Neuronal stem cell (in vitro differentiated cells): Measurements from ENCODE around the gene ZBTB7C.

Source experiments
- DNase-seq: peaks from one replicate; pipeline ENCODE4 v3.0.0-alpha.2; 2013; ENCODE audit warnings: low spot score
- H2AFZ ChIP-seq: one replicate; pipeline ENCODE4 v1.6.1; 2013; ENCODE audit warnings: mild to moderate bottlenecking, low read length, inconsistent platforms
- H2AK5ac ChIP-seq: 2 replicates; pipeline ENCODE4 v1.6.1; 2013; ENCODE audit warnings: low read depth, mild to moderate bottlenecking, inconsistent platforms, low read length, moderate library complexity, mixed read lengths
- H2BK120ac ChIP-seq: 2 replicates; pipeline ENCODE4 v1.6.1; 2013; ENCODE audit warnings: low read depth, mild to moderate bottlenecking, inconsistent platforms, low read length, moderate library complexity, mixed read lengths
- H2BK12ac ChIP-seq: one replicate; pipeline ENCODE4 v1.6.1; 2013; ENCODE audit warnings: low read length, inconsistent platforms
- H2BK15ac ChIP-seq: 2 replicates; pipeline ENCODE4 v1.6.1; 2013; ENCODE audit warnings: mild to moderate bottlenecking, low read length, inconsistent platforms, mixed read lengths
- H2BK5ac ChIP-seq: one replicate; pipeline ENCODE4 v1.6.1; 2013; ENCODE audit warnings: inconsistent platforms, mild to moderate bottlenecking, low read length, moderate library complexity
- H3K14ac ChIP-seq: one replicate; pipeline ENCODE4 v1.6.1; 2013; ENCODE audit warnings: low read length, inconsistent platforms
- H3K18ac ChIP-seq: 2 replicates; pipeline ENCODE4 v1.6.1; 2013; ENCODE audit warnings: low read length, inconsistent platforms
- H3K23ac ChIP-seq: 2 replicates; pipeline ENCODE4 v1.6.1; 2013; ENCODE audit warnings: low read depth, mild to moderate bottlenecking, mixed read lengths, low read length, inconsistent platforms; ENCODE audit not compliant: poor library complexity
- H3K27ac ChIP-seq: replicated peaks from 3 replicates; pipeline ENCODE4 v1.5.1; 2013; ENCODE audit warnings: low read length, inconsistent platforms
- H3K27me3 ChIP-seq, 3 experiments: 2 replicates each; pipeline ENCODE4 v1.6.1; 2013; ENCODE audit warnings: low read length in 3 of 3, mild to moderate bottlenecking in 2 of 3, inconsistent platforms in 1 of 3, low read depth in 1 of 3, mixed read lengths in 1 of 3, moderate library complexity in 1 of 3; ENCODE audit not compliant: control insufficient read depth in 3 of 3, insufficient read depth in 3 of 3
- H3K36me3 ChIP-seq, 2 donors: replicated peaks in 1 of 2; 2 replicates each; pipeline ENCODE4 v1.6.1; 2013; ENCODE audit warnings: low read length in 2 of 2; ENCODE audit not compliant: control insufficient read depth in 2 of 2, insufficient read depth in 2 of 2
- H3K4ac ChIP-seq: 2 replicates; pipeline ENCODE4 v1.6.1; 2013; ENCODE audit warnings: inconsistent platforms, mild to moderate bottlenecking, low read length, moderate library complexity
- H3K4me1 ChIP-seq, 2 donors: 1 replicate in 1 of 2; 2 replicates in 1 of 2; pipeline ENCODE4 v1.6.1; 2013; ENCODE audit warnings: low read length in 2 of 2, low read depth in 1 of 2; ENCODE audit not compliant: control insufficient read depth in 2 of 2, insufficient read depth in 1 of 2
- H3K4me2 ChIP-seq: one replicate; pipeline ENCODE4 v1.6.1; 2013; ENCODE audit warnings: mild to moderate bottlenecking, low read length, inconsistent platforms; ENCODE audit not compliant: insufficient read depth, poor library complexity, severe bottlenecking
- H3K4me3 ChIP-seq, 2 donors: 2 replicates each; pipeline ENCODE4 v1.5.1; 2013; ENCODE audit warnings: low read length in 2 of 2, mild to moderate bottlenecking in 2 of 2, inconsistent platforms in 1 of 2, moderate library complexity in 1 of 2
- H3K79me1 ChIP-seq: one replicate; pipeline ENCODE4 v1.6.1; 2013; ENCODE audit warnings: low read depth, mild to moderate bottlenecking, inconsistent platforms, low read length, moderate library complexity
- H3K9ac ChIP-seq: one replicate; pipeline ENCODE4 v1.6.1; 2013; ENCODE audit warnings: mild to moderate bottlenecking, low read depth, low read length, inconsistent platforms; ENCODE audit not compliant: poor library complexity
- H3K9me3 ChIP-seq, 2 donors: replicated peaks in 1 of 2; 2 replicates each; pipeline versions ENCODE3 to v1.6.1; 2013; ENCODE audit warnings: low read length in 2 of 2, mild to moderate bottlenecking in 2 of 2, inconsistent platforms in 1 of 2, low read depth in 1 of 2, mixed read lengths in 1 of 2, moderate library complexity in 1 of 2; ENCODE audit not compliant: control insufficient read depth in 2 of 2, insufficient read depth in 1 of 2
- H4K8ac ChIP-seq: one replicate; pipeline ENCODE4 v1.6.1; 2013; ENCODE audit warnings: low read depth, mild to moderate bottlenecking, inconsistent platforms, low read length, moderate library complexity
- H4K91ac ChIP-seq: one replicate; pipeline ENCODE4 v1.6.1; 2013; ENCODE audit warnings: low read length, low read depth, mild to moderate bottlenecking, inconsistent platforms; ENCODE audit not compliant: poor library complexity
- WGBS, 2 donors: extraction: QIAGEN DNeasy Blood & Tissue Kit; methylation state at CpG; one replicate each; pipeline ENCODE4 v1.1.7; 2013; ENCODE audit warnings: missing lambda C conversion rate in 2 of 2, mixed read lengths in 1 of 2; ENCODE audit not compliant: insufficient read length in 2 of 2, insufficient replicate concordance in 1 of 2; ENCODE audit errors: extremely low coverage in 2 of 2; 5-methylcytosine and 5-hydroxymethylcytosine counted together

ZBTB7C gene

DNA sequence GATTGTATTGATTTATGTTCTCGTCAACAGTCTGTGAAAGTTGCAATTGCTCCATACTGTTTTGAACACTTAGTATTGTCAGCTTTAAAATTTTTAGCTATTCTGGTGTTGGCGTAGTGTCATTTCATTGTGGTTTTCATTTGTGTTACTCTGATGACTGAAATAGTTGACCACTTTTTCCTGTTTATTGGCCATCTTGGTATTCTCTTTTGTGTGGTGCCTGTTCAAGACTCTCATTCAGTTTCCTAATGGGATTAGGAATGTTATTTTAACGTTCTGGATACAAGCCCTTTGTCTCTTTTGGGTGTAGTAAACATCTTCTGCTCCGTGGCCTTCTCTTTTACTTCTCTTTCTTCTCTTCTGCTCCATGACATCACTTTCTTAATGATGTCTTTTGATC lies 396.0 kb downstream of the ZBTB7C start:
- no CpG with 5 or more reads among the region's 4 CpGs for WGBS, 2 donors
- Histone ChIP-seq H3K4me1 (peaks cover 0 to 6% of the 10 kb centered on the region in 2 donors), H3K27me3 (peaks cover 0 to 19% (median 0%) of the 10 kb centered on the region in 3 experiments), H2BK120ac (no peak overlapping the region), H3K27ac (no peak overlapping the region), H3K4ac (no peak overlapping the region), H3K14ac (no peak overlapping the region), H3K23ac (no peak overlapping the region), H3K9me3 (peaks cover 0 to 3% of the 10 kb centered on the region in 2 donors), H2BK5ac (no peak overlapping the region), H3K4me2 (no peak overlapping the region), H2BK15ac (no peak overlapping the region), H2AK5ac (no peak overlapping the region), H3K4me3 (no peak overlapping the region), H3K18ac (no peak overlapping the region), H4K8ac (no peak overlapping the region), H3K79me1 (no peaks in the 10 kb centered on the region), H2AFZ (no peak overlapping the region), H3K36me3 (no peaks in the 10 kb centered on the region), H2BK12ac (no peak overlapping the region), H4K91ac (no peak overlapping the region), H3K9ac (no peak overlapping the region)
- no peak for DNase-seq

DNA sequence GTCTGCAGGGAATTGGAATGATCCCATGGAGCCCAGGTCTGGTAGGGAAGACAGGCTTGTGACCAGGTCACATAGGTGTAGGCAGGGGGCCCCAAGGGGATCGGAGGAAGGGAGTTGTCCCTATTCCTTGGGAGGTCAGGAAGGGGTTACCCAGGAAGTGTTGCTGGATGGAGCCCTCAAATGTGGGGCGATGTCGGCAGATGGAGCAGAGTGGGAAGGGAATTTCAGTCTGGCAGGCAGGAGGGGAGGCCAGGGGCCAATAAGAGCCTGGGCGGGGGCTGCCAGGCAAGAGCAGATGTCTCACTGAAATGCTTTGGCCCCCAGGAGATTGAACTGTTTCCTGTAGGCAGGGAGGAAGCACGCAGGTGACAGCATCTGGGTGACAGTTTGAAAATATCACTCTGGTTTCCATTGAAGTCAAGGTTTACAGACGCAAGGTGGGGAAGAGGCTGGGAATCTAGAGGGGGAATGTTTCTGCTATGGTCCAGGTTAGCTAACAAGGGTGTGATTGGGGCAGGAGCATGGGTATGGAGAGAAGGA lies 397.2 kb downstream of the ZBTB7C start:
- Histone ChIP-seq H3K27me3 (peaks cover 0 to 26% (median 0%) of the 10 kb centered on the region in 3 experiments), H3K4ac (no peak overlapping the region), H2BK120ac (no peak overlapping the region), H2AK5ac (peak overlapping the region; percentile 53), H3K36me3 (no peaks in the 10 kb centered on the region), H2BK12ac (no peak overlapping the region), H4K8ac (no peak overlapping the region), H4K91ac (no peak overlapping the region), H2BK15ac (no peak overlapping the region), H3K79me1 (no peaks in the 10 kb centered on the region), H3K9ac (no peak overlapping the region), H3K27ac (no peak overlapping the region), H2BK5ac (no peak overlapping the region), H2AFZ (no peak overlapping the region), H3K14ac (no peak overlapping the region), H3K23ac (no peak overlapping the region), H3K9me3 (peaks cover 0 to 3% of the 10 kb centered on the region in 2 donors), H3K4me2 (no peak overlapping the region), H3K4me1 (peaks cover 0 to 11% of the 10 kb centered on the region in 2 donors), H3K18ac (no peak overlapping the region), H3K4me3 (no peak overlapping the region)
- DNase-seq, result no peak
- no CpG with 5 or more reads among the region's 6 CpGs for WGBS, 2 donors

DNA sequence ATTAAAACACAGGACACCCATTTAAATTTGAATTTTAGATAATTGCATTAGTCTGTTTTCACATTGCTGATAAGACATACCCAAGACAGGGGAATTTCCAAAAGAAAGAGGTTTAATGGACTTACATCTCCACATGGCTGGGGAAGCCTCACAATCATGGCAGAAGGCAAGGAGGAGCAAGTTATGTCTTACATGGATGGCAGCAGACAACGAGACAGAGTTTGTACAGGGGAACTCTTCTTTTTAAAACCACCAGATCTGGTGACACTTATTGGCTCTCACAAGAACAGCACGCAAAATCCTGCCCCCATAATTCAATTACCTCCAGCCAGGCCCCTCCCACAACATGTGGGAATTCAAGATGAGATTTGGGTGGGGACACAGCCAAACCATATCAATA lies 398.9 kb downstream of the ZBTB7C start:
- Histone ChIP-seq H2BK5ac (no peak overlapping the region), H3K27me3 (peaks cover 0 to 26% (median 0%) of the 10 kb centered on the region in 3 experiments), H3K18ac (no peak overlapping the region), H3K4me2 (no peak overlapping the region), H3K27ac (no peak overlapping the region), H3K4me1 (peaks cover 0 to 11% of the 10 kb centered on the region in 2 donors), H4K8ac (no peak overlapping the region), H3K4ac (no peak overlapping the region), H3K36me3 (no peaks in the 10 kb centered on the region), H2AK5ac (no peak overlapping the region), H2AFZ (no peak overlapping the region), H2BK12ac (no peak overlapping the region), H3K14ac (no peak overlapping the region), H2BK120ac (no peak overlapping the region), H2BK15ac (no peak overlapping the region), H3K4me3 (no peak overlapping the region), H3K23ac (no peak overlapping the region), H3K9me3 (peaks cover 0 to 3% of the 10 kb centered on the region in 2 donors), H4K91ac (no peak overlapping the region), H3K79me1 (no peaks in the 10 kb centered on the region), H3K9ac (no peak overlapping the region)
- DNase-seq, result no peak
- WGBS, 2 donors, result no CpG with 5 or more reads among the region's 2 CpGs

DNA sequence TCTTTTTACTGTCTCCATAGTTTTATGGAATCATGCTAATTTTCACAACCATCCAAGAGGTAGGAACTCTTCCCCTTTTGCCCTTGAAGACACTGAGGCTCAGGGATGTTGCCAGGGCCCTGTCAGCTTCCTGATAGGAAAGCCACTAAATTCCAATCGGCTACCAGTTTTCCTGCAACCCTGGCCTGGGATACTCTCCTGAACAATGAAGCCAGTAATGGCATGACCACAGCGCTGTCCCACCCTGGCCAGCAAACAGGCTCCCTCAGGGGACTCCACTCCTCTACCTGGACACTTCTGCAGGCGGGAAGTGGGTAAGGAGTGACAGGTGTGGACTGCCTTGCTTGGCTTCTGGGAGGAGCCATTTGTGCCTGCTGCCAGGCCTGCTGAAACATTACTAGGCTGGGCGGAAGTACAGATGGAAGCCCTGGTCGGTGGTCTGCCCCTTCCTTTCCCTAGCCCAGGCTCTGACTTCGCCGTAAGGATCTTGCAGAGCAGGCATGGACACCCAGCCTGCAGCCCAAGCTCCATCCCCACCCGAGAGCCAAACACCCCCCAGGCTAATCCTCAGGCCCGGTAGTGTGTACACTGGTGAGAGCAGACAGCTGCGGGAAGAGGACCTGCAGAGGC lies 400.0 kb downstream of the ZBTB7C start:
- Histone ChIP-seq H3K9ac (no peak overlapping the region), H2BK12ac (peak overlapping the region; percentile 77), H2AK5ac (peak overlapping the region; percentile 27), H2BK120ac (no peak overlapping the region), H3K36me3 (no peaks in the 10 kb centered on the region), H3K23ac (no peak overlapping the region), H4K8ac (no peak overlapping the region), H2BK5ac (no peak overlapping the region), H3K4me3 (no peak overlapping the region), H3K4me2 (no peak overlapping the region), H3K18ac (peak overlapping the region; percentile 62), H3K27ac (no peak overlapping the region), H2BK15ac (peak overlapping the region; percentile 65), H3K4ac (no peak overlapping the region), H3K4me1 (peaks cover 0 to 11% of the 10 kb centered on the region in 2 donors), H4K91ac (no peak overlapping the region), H3K14ac (no peak overlapping the region), H2AFZ (no peak overlapping the region), H3K79me1 (no peaks in the 10 kb centered on the region), H3K9me3 (peaks cover 0 to 3% of the 10 kb centered on the region in 2 donors), H3K27me3 (peaks cover 0 to 26% (median 0%) of the 10 kb centered on the region in 3 experiments)
- no CpG with 5 or more reads among the region's 10 CpGs for WGBS, 2 donors
- DNase-seq, result no peak
